Measurements from ENCODE around the gene ZNF592. TPM values are rescaled to one million over a fixed set of nuclear protein-coding genes. Genes with fewer than 3 reads are reported as not detected.
A peak's percentile ranks its signal among the peaks of the same experiment; 100 is the strongest.
"Not testable (repeated sequence)": the region's sequence is repeated elsewhere in the genome, so short reads cannot be mapped to it uniquely, and the experiment has no call there.

The ZNF592 gene
- total and polyA plus RNA-seq, 2 experiments from 2014 or later, result 8.1 to 19.2 TPM

DNA sequence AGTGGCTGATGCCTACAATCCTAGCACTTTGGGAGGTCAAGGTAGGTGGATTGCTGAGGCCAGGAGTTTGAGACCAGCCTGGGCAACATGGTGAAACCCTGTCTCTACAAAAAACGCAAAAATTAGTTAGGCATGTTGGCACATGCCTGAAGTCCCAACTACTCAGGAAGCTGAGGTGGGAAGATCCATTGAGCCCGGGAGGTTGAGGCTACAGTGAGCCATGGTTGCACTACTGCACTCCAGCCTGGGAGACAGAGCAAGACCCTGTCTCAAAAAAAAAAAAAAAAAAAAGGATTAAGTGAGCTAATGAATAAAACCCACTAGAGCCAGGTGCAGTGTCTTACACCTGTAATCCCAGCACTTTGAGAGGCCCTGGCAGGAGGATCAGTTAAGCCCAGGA lies 25.8 kb upstream of the ZNF592 start:
- Histone ChIP-seq H3K27ac (no peak overlapping the region), H3K36me3 (no peaks in the 10 kb centered on the region), H3K4me3 (no peak overlapping the region), H3K9me3 (ENCODE audit: low read depth) (no peaks in the 10 kb centered on the region), H3K27me3 (no peaks in the 10 kb centered on the region), H3K4me1 (ENCODE audit: low read depth) (no peaks in the 10 kb centered on the region)
- no peak for DNase-seq (ENCODE audit: low read depth in 1 of 2, low spot score in 1 of 2)
- TF ChIP-seq CTCF (IDR thresholded peaks at IDR 0.05; ENCODE audit: low read depth, low read length), result no peak

DNA sequence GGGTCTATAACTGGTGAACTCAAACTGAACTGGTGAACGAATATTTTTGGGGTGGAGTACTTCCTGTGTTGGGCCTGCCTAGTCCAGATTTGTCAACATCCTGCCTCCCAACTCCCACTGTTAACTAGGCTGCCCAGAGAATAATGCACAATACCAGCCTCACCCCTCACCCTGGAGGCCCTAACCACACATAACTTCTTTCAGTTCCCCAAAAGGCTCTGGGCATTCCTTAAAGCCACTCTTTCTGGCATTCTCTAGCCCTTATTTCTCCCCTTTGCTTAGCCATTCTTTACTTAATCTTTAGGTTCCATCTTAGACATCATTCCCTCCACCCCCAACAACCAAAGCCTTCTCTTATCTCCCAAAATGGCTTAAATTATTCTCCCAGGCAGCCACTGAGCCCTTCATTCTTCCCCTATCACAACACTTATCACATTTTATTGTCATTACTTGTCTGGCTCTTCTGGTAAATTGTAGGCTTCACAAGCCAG lies 23.3 kb upstream of the ZNF592 start:
- peak in 1 of 2 donors; percentile 67 for DNase-seq (ENCODE audit: low read depth in 1 of 2, low spot score in 1 of 2)
- no peak overlapping the region for H3K27ac ChIP-seq
- no peaks in the 10 kb centered on the region for H3K9me3 ChIP-seq (ENCODE audit: low read depth)
- TF ChIP-seq CTCF (IDR thresholded peaks at IDR 0.05; ENCODE audit: low read depth, low read length), result no peak
- H3K27me3 ChIP-seq, result no peaks in the 10 kb centered on the region
- H3K4me1 ChIP-seq (ENCODE audit: low read depth), result no peaks in the 10 kb centered on the region
- H3K4me3 ChIP-seq, result no peak overlapping the region
- no peaks in the 10 kb centered on the region for H3K36me3 ChIP-seq

DNA sequence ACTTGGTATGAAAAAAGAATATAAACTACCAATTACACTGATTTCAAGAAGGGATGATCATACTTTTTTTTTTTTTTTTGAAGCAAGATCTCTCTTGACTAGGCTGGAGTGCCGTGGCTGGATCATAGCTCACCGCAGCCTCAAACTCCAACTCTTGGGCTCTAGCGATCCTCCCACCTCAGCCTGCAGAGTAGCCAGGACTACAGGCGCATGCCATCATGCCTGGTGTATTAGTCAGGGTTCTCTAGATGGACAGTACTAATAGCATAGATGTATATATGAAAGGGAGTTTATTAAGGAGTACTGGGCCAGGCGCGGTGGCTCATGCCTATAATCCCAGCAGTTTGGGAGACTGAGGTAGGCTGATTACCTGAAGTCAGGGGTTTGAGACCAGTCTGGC lies 21.0 kb upstream of the ZNF592 start:
- no peak for TF ChIP-seq CTCF (IDR thresholded peaks at IDR 0.05; ENCODE audit: low read depth, low read length)
- H3K4me1 ChIP-seq (ENCODE audit: low read depth), result no peaks in the 10 kb centered on the region
- no peak overlapping the region for H3K4me3 ChIP-seq
- no peaks in the 10 kb centered on the region for H3K36me3 ChIP-seq
- no peak overlapping the region for H3K27ac ChIP-seq
- H3K9me3 ChIP-seq (ENCODE audit: low read depth), result no peaks in the 10 kb centered on the region
- DNase-seq (ENCODE audit: low read depth in 1 of 2, low spot score in 1 of 2), result peak in 1 of 2 donors; percentile 23
- H3K27me3 ChIP-seq, result no peaks in the 10 kb centered on the region

DNA sequence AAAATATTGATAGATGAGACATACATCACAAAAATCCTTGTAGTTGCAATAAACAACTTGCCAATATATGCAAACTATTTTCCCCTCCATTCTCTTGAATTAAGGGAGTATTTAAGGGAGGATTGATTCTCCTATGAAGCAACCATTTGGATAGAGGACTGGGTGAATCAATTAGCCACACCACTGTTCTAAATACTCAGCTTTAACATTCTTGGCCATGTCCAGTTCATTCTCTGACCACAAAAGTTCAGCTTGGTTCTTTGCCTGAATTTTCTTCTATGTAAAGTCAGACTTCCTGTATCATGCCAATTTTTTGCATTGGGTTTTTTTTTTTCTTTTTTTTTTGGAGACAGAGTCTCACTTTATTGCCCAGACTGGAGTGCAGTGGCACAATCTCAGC lies 16.6 kb upstream of the ZNF592 start:
- no peak for TF ChIP-seq CTCF (IDR thresholded peaks at IDR 0.05; ENCODE audit: low read depth, low read length)
- H3K36me3 ChIP-seq, result no peaks in the 10 kb centered on the region
- H3K4me3 ChIP-seq, result no peak overlapping the region
- H3K4me1 ChIP-seq (ENCODE audit: low read depth), result no peaks in the 10 kb centered on the region
- DNase-seq (ENCODE audit: low read depth in 1 of 2, low spot score in 1 of 2), result peak in 1 of 2 donors; percentile 84
- no peaks in the 10 kb centered on the region for H3K9me3 ChIP-seq (ENCODE audit: low read depth)
- H3K27me3 ChIP-seq, result no peaks in the 10 kb centered on the region
- no peak overlapping the region for H3K27ac ChIP-seq

GRCh38 chr15:84734794-84735479 lies 13.5 kb upstream of the ZNF592 start:
- Histone ChIP-seq H3K4me3 (no peak overlapping the region), H3K27ac (peak overlapping the region; percentile 4), H3K27me3 (no peaks in the 10 kb centered on the region), H3K9me3 (ENCODE audit: low read depth) (no peaks in the 10 kb centered on the region), H3K4me1 (ENCODE audit: low read depth) (no peaks in the 10 kb centered on the region), H3K36me3 (no peaks in the 10 kb centered on the region)
- TF ChIP-seq CTCF (IDR thresholded peaks at IDR 0.05; ENCODE audit: low read depth, low read length), result no peak
- peak; percentile 43 to 48 for DNase-seq (ENCODE audit: low read depth in 1 of 2, low spot score in 1 of 2)

GRCh38 chr15:84735480-84736061 lies 12.8 kb upstream of the ZNF592 start:
- not testable (repeated sequence) for H3K4me1 ChIP-seq (ENCODE audit: low read depth); H3K27me3 ChIP-seq; H3K4me3 ChIP-seq; H3K9me3 ChIP-seq (ENCODE audit: low read depth); H3K36me3 ChIP-seq
- peak in 1 of 2 donors; percentile 10 for DNase-seq (ENCODE audit: low read depth in 1 of 2, low spot score in 1 of 2)
- H3K27ac ChIP-seq, result peak overlapping the region; percentile 4
